Cardiac fibroblast (primary cell): ENCODE results near the gene MEGF11.

Experiments
- DNase-seq, 2 donors: peaks; one replicate each; pipeline versions ENCODE4 v3.0.0 to v3.0.0-alpha.2; 2010; ENCODE audit warnings: low read depth in 2 of 2
- H3K4me3 ChIP-seq, 2 donors: replicated peaks in 1 of 2; 1 replicate in 1 of 2; 2 replicates in 1 of 2; pipeline ENCODE4 v1.5.1; 2011; ENCODE audit warnings: low read depth in 2 of 2, low read length in 2 of 2, mild to moderate bottlenecking in 2 of 2, moderate library complexity in 1 of 2
- TF ChIP-seq, protein P1 (sequence below): IDR thresholded peaks from one replicate; pipeline ENCODE4 v1.5.1; 2011; ENCODE audit warnings: low read depth, mild to moderate bottlenecking, low read length, inconsistent platforms

MEGF11 gene

DNA sequence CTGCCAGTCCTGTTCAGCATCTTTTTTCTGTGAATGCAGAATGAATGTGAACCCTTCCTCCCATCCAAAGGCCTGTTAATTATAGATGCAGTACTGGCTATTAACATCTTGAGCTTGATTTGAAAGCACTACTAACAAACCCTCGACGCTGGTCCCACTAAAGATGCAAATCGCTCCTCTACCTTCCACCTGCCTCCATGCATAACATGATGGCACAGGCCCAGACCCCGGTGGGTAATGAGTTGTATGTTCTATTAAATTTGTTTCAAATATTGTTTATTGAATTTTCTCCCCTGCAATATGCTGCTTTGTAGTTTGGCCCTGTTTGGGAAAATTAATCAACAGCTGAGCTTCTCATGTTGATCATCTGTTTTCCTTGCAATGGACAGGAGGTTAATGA, 314.9 kb downstream of the MEGF11 start:
- no peak for DNase-seq
- TF ChIP-seq, protein P1, sequence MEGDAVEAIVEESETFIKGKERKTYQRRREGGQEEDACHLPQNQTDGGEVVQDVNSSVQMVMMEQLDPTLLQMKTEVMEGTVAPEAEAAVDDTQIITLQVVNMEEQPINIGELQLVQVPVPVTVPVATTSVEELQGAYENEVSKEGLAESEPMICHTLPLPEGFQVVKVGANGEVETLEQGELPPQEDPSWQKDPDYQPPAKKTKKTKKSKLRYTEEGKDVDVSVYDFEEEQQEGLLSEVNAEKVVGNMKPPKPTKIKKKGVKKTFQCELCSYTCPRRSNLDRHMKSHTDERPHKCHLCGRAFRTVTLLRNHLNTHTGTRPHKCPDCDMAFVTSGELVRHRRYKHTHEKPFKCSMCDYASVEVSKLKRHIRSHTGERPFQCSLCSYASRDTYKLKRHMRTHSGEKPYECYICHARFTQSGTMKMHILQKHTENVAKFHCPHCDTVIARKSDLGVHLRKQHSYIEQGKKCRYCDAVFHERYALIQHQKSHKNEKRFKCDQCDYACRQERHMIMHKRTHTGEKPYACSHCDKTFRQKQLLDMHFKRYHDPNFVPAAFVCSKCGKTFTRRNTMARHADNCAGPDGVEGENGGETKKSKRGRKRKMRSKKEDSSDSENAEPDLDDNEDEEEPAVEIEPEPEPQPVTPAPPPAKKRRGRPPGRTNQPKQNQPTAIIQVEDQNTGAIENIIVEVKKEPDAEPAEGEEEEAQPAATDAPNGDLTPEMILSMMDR, result no peak
- no peak overlapping the region for H3K4me3 ChIP-seq

DNA sequence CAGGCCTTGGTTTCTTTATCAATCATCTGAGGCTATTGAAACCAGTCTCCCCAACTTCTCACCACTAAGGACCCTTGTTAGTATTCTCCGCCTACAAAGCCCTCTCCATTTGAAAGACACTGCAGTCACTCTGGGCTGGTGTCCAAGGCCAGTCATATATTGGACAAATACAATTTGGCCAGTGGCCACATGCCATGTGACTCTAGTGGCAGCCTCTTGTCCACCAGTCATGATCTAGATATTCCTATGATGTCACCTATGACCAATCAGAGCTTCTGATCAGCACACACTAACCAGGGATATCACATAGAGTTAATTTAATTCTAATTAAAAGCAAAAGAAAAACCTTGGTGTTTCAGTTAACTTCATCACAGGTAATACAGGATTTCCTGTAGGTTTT, 316.1 kb downstream of the MEGF11 start:
- TF ChIP-seq, protein P1, result no peak
- H3K4me3 ChIP-seq, result no peak overlapping the region
- peak in 1 of 2 donors; percentile 37 for DNase-seq

DNA sequence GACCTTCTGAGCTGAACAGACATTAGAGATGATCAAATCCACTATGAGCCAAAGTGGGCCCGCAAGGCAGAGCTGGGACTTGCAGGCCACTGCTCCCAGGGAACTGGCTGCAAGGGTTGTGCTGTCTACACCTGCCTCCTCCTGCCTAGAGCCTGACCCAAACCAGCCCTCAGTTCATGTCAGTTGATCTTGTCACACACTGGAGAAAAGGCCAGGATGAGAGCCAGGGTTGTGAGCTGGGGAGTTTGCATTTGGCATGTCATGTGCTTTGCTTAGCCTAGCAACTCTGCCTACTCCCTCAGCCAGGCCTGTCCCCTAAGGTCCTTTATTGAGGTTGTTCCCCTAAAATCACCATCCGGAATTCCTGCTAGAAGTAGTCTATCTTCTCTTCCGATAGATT, 316.5 kb downstream of the MEGF11 start:
- TF ChIP-seq, protein P1, result no peak
- no peak overlapping the region for H3K4me3 ChIP-seq
- DNase-seq, result no peak

DNA sequence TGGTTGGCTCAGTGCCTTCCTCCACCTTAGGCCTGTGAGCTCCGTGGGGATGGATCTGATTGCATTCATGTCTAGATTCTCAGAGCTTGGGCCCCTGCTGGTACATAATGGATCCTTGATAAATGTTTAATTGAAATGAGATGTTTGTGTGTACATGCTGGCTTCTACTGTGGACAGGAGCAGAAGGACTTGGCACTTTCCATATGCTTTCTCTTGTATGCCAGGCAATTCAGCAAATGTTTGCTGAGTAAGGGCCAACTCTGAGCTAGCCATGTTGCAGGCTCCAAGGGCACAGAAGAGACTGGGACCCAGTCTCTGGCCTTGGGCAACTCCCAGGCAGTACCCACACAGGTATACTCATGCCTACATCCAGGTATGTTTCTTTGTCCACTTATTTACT, 317.3 kb downstream of the MEGF11 start:
- DNase-seq, result no peak
- TF ChIP-seq, protein P1, result no peak
- H3K4me3 ChIP-seq, result no peak overlapping the region

DNA sequence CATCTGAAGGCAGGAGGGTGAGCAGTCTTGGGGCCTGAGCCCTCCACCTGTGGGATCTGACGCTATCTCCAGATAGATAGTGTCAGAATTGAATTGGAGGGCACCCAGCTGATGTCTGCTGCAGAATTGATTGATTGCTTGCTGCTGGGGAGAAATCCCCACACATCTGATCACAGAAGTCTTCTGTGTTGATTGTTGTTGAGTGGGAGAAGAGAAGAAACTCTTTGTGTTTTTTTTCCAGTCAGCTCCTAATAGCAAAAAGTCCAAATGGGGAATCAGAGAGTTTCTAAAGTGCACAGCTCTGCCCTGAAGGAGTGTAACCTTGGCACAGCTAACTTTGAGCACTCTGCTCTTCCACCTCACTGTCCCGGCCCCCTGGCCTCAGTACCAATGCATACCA, 318.2 kb downstream of the MEGF11 start:
- TF ChIP-seq, protein P1, result no peak
- no peak for DNase-seq
- H3K4me3 ChIP-seq, result no peak overlapping the region

DNA sequence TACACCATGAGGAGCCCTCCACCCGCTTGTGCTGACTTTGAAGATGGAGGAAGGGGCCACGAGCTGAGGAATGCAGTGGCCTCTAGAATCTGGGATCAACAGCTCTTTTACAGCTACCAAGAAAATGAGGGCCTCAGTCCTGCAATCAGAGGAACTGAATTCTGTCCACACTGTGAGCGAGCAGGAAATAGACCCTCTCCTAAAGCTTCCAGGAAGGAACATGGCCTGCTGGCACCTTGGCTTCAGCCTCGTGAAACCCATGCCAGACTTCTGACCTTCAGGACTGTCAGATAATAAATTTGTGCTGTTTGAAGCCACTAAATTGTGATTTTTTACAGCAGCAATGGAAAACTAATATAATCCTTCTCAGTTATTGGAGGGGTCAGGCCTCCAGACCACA, 322.3 kb downstream of the MEGF11 start:
- TF ChIP-seq, protein P1, result no peak
- no peak overlapping the region for H3K4me3 ChIP-seq
- no peak for DNase-seq

DNA sequence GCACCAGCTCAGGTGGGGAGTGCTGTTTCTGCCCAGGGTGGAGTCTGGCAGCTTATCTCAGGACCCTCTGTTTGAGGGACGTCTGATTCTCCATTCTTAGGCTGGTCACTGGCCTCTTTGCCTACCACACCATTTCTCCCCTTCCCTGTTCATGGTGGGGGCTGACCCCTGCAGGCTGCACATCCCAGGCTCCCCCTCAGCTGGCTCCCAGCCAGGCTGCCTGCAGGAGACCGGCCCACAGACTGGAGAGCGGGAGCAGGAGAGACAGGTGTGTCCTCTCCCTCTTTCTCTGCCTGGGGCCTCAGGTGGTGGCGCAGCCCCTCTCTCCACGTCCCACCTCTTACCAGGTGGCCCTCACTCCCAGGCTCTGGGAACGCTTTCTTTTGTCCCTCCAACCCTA, 323.4 kb downstream of the MEGF11 start:
- TF ChIP-seq, protein P1, result no peak
- H3K4me3 ChIP-seq, result no peak overlapping the region
- DNase-seq, result no peak
